Measurements from ENCODE around the gene SH2D4B.

SH2D4B gene

DNA sequence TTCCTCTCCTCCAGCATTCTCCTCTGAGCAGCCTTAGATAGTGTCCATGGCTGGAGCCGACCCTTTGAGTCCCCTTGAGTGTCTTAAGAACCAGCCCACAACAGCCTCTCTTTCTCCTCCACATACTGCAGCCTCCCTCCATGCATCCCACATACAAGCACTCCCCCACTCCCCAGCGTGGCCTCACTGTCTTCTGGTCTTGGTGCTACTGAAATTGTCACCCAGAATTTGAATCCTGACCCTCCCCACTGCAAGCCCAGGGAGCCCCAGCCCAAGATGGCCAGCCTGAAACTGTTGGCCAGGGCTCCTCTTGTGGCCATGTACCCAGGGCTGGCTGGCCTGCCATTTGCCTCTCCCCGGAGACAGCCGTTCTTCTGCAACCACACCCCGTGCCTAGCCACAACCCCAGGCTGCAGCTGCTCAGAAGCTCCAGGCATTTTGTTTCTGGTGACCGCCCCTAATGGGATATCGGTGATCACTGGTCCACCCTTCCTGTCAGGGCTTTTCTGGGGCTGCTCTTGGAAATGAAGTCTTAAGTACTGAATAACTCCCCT is 18.8 kb upstream of the SH2D4B start:
- no peak for ATAC-seq
- TF ChIP-seq ZNF8 (CRISPR knock-in tag; IDR thresholded peaks at IDR 0.05) (no peak), OSR1 (CRISPR knock-in tag; IDR thresholded peaks at IDR 0.05) (no peak), PATZ1 (CRISPR knock-in tag; IDR thresholded peaks at IDR 0.05; ENCODE audit: borderline replicate concordance) (no peak), ESRRG (CRISPR knock-in tag; IDR thresholded peaks at IDR 0.05) (no peak), RARB (CRISPR knock-in tag; IDR thresholded peaks at IDR 0.05) (no peak), TCF4 (CRISPR knock-in tag; IDR thresholded peaks at IDR 0.05; ENCODE audit: borderline replicate concordance) (no peak), ZNF70 (CRISPR knock-in tag; IDR thresholded peaks at IDR 0.05) (no peak), TOX (CRISPR knock-in tag; IDR thresholded peaks at IDR 0.05; ENCODE audit: borderline replicate concordance) (no peak), ZNF565 (CRISPR knock-in tag; conservative IDR thresholded peaks at IDR 0.05; ENCODE audit: low read depth) (no peak), ARNTL (CRISPR knock-in tag; IDR thresholded peaks at IDR 0.05; ENCODE audit: borderline replicate concordance, low read depth) (no peak), ZC3H10 (CRISPR knock-in tag; IDR thresholded peaks at IDR 0.05) (no peak), ZFP30 (CRISPR knock-in tag; IDR thresholded peaks at IDR 0.05) (no peak), ZFP3 (CRISPR knock-in tag; IDR thresholded peaks at IDR 0.05) (no peak), CSDC2 (CRISPR knock-in tag; IDR thresholded peaks at IDR 0.05) (no peak), POU6F1 (CRISPR knock-in tag; IDR thresholded peaks at IDR 0.05; ENCODE audit: borderline replicate concordance, low read depth) (no peak)
- TF ChIP-seq, protein P1, sequence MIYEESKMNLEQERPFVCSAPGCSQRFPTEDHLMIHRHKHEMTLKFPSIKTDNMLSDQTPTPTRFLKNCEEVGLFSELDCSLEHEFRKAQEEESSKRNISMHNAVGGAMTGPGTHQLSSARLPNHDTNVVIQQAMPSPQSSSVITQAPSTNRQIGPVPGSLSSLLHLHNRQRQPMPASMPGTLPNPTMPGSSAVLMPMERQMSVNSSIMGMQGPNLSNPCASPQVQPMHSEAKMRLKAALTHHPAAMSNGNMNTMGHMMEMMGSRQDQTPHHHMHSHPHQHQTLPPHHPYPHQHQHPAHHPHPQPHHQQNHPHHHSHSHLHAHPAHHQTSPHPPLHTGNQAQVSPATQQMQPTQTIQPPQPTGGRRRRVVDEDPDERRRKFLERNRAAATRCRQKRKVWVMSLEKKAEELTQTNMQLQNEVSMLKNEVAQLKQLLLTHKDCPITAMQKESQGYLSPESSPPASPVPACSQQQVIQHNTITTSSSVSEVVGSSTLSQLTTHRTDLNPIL (CRISPR knock-in tag; IDR thresholded peaks at IDR 0.05; ENCODE audit: low read depth), result no peak
- TF ChIP-seq, protein P2, sequence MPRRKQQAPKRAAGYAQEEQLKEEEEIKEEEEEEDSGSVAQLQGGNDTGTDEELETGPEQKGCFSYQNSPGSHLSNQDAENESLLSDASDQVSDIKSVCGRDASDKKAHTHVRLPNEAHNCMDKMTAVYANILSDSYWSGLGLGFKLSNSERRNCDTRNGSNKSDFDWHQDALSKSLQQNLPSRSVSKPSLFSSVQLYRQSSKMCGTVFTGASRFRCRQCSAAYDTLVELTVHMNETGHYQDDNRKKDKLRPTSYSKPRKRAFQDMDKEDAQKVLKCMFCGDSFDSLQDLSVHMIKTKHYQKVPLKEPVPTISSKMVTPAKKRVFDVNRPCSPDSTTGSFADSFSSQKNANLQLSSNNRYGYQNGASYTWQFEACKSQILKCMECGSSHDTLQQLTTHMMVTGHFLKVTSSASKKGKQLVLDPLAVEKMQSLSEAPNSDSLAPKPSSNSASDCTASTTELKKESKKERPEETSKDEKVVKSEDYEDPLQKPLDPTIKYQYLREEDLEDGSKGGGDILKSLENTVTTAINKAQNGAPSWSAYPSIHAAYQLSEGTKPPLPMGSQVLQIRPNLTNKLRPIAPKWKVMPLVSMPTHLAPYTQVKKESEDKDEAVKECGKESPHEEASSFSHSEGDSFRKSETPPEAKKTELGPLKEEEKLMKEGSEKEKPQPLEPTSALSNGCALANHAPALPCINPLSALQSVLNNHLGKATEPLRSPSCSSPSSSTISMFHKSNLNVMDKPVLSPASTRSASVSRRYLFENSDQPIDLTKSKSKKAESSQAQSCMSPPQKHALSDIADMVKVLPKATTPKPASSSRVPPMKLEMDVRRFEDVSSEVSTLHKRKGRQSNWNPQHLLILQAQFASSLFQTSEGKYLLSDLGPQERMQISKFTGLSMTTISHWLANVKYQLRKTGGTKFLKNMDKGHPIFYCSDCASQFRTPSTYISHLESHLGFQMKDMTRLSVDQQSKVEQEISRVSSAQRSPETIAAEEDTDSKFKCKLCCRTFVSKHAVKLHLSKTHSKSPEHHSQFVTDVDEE (CRISPR knock-in tag; IDR thresholded peaks at IDR 0.05), result no peak
- TF ChIP-seq, protein P3, sequence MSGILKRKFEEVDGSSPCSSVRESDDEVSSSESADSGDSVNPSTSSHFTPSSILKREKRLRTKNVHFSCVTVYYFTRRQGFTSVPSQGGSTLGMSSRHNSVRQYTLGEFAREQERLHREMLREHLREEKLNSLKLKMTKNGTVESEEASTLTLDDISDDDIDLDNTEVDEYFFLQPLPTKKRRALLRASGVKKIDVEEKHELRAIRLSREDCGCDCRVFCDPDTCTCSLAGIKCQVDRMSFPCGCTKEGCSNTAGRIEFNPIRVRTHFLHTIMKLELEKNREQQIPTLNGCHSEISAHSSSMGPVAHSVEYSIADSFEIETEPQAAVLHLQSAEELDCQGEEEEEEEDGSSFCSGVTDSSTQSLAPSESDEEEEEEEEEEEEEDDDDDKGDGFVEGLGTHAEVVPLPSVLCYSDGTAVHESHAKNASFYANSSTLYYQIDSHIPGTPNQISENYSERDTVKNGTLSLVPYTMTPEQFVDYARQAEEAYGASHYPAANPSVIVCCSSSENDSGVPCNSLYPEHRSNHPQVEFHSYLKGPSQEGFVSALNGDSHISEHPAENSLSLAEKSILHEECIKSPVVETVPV (CRISPR knock-in tag; IDR thresholded peaks at IDR 0.05), result no peak

DNA sequence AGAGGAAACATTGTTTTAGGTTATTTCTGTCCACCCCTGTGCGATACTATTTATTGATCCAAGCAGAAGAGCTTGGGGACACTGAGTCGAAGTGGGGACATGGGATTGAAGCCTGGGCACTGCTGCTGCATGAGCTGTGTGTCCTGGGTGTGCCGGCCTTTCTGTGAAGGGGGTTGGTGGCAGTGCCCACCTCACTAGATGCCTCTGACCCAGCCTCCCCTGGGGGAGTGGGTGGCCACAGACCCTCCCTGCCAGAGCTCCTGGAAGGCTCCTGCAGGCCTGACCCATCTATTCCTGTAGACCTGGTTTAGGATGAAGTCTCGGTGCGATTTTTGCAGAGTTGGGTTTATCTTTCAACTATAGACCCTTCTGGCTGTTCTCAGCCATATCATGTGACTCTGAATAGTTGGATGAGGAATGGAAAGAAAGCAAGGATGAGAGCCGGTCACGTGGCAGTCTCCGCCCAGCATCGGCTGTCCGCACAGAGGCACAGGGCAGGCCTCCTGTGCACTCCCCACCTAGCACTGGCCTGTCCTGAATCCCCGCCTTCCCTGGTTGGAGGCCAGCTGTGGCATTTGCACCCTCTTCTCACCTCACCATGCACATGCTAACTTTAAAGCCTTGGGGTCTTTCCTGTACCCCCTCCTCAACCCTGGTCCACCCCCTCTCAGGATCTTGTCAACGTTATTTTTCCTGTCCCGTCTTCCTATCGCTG is 17.6 kb upstream of the SH2D4B start:
- ATAC-seq, result no peak
- TF ChIP-seq ISL1 (CRISPR knock-in tag; IDR thresholded peaks at IDR 0.05), result no peak
- no peak for TF ChIP-seq PATZ1 (CRISPR knock-in tag; IDR thresholded peaks at IDR 0.05; ENCODE audit: borderline replicate concordance)
- TF ChIP-seq, protein P2 (CRISPR knock-in tag; IDR thresholded peaks at IDR 0.05), result no peak
- TF ChIP-seq BACH2 (CRISPR knock-in tag; IDR thresholded peaks at IDR 0.05; ENCODE audit: borderline replicate concordance), result no peak
- TF ChIP-seq ESRRG (CRISPR knock-in tag; IDR thresholded peaks at IDR 0.05), result no peak
- TF ChIP-seq GLIS3 (CRISPR knock-in tag; IDR thresholded peaks at IDR 0.05), result no peak
- no peak for TF ChIP-seq ZC3H10 (CRISPR knock-in tag; IDR thresholded peaks at IDR 0.05)
- no peak for TF ChIP-seq ZNF8 (CRISPR knock-in tag; IDR thresholded peaks at IDR 0.05)
- TF ChIP-seq, protein P1 (CRISPR knock-in tag; IDR thresholded peaks at IDR 0.05; ENCODE audit: low read depth), result no peak
- TF ChIP-seq ZFP3 (CRISPR knock-in tag; IDR thresholded peaks at IDR 0.05), result no peak
- no peak for TF ChIP-seq ZNF70 (CRISPR knock-in tag; IDR thresholded peaks at IDR 0.05)
- no peak for TF ChIP-seq TCF4 (CRISPR knock-in tag; IDR thresholded peaks at IDR 0.05; ENCODE audit: borderline replicate concordance)
- no peak for TF ChIP-seq ZFP30 (CRISPR knock-in tag; IDR thresholded peaks at IDR 0.05)
